Vagina (tissue), 2 donors: ENCODE data around the gene DNAJC3. TPM values are rescaled to one million over a fixed set of nuclear protein-coding genes. Genes with fewer than 3 reads are reported as not detected.

Experiments
- DNase-seq, 2 donors: peaks; one replicate each; pipeline ENCODE4 v3.0.0-alpha.2; 2017; ENCODE audit errors: extremely low spot score in 2 of 2
- H3K27ac ChIP-seq: fragments of 200-600 bp; sonication (generic); one replicate; pipeline ENCODE4 v1.5.1; 2019
- H3K27me3 ChIP-seq: fragments of 200-600 bp; sonication (generic); one replicate; pipeline ENCODE4 v1.5.1; 2019
- H3K36me3 ChIP-seq, 2 donors: fragments of 200-600 bp; sonication (generic); one replicate each; pipeline ENCODE4 v1.5.1; 2017 to 2019
- H3K4me1 ChIP-seq: fragments of 200-600 bp; sonication (generic); one replicate; pipeline ENCODE4 v1.5.1; 2019
- H3K4me3 ChIP-seq, 2 donors: fragments of 200-600 bp; sonication (generic); 1 replicate in 1 of 2; 2 replicates in 1 of 2; pipeline ENCODE4 v1.5.1; 2016 to 2019
- H3K9me3 ChIP-seq: fragments of 200-600 bp; sonication (generic); one replicate; pipeline ENCODE4 v1.5.1; 2019
- POLR2A ChIP-seq, 2 donors: fragments of 450-650 bp; IDR thresholded peaks; one replicate each; pipeline ENCODE4 v1.6.1; 2017; ENCODE audit warnings: antibody characterized with exemption in 2 of 2, mild to moderate bottlenecking in 2 of 2, moderate library complexity in 2 of 2
- POLR2AphosphoS5 ChIP-seq, 2 donors: sonication (generic); formaldehyde crosslinking; IDR thresholded peaks; one replicate each; pipeline ENCODE4 v1.9.0; 2017; ENCODE audit warnings: antibody characterized with exemption in 2 of 2, mild to moderate bottlenecking in 2 of 2, low read depth in 1 of 2; ENCODE audit not compliant: insufficient read depth in 1 of 2
- intact Hi-C: fragments of 100-400 bp; cut with DNase I; formaldehyde crosslinking; loops from one replicate; pipeline ENCODE4 v1.15.1; 2023
- small RNA-seq: library from RNA; depleted of rRNA; stranded (forward); fragments of <200 nt; gene quantifications from one replicate; pipeline ENCODE3, GENCODE V24; 2016
- total RNA-seq: library from RNA; depleted of rRNA; stranded (reverse); fragments of >200 nt; gene quantifications from one replicate; pipeline ENCODE4 v1.2.3, GENCODE V29; 2016
- TF ChIP-seq, protein P1 (sequence below), 3 experiments: fragments of 450-650 bp in 2 of 3; fragments of 200-600 bp in 1 of 3; sonication (generic) in 1 of 3; IDR thresholded peaks; one replicate each; pipeline ENCODE4 v1.5.1; 2017 to 2019; ENCODE audit warnings: antibody characterized with exemption in 3 of 3, mild to moderate bottlenecking in 2 of 3, moderate library complexity in 2 of 3

Gene DNAJC3
- total RNA-seq, 1 donor from 2014 or later = 33.1 TPM

DNA sequence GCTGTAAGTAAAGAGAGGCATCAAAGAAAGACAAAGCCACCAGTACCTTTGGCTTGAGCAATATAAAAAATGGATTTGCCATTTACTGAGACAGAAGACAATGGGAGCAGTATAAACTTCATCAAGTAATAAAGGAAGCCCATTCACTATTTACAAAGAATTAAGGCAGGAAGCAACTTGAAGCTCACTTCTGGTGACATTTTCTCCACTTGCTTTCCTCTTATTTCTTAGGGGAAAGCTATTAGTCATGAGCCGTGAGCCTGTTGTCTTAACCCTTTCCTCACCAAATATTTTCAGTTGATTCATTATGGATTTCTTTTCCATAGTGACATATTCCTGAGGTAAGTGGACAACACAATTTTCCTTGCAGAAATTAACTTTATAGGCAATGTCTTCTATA is 156.8 kb downstream of the DNAJC3 start:
- Histone ChIP-seq H3K27me3 (no peaks in the 10 kb centered on the region), H3K36me3 (no peaks in the 10 kb centered on the region), H3K9me3 (no peaks in the 10 kb centered on the region), H3K4me1 (no peaks in the 10 kb centered on the region), H3K27ac (no peak overlapping the region), H3K4me3 (no peak overlapping the region)
- no peak for DNase-seq
- TF ChIP-seq POLR2A (IDR thresholded peaks at IDR 0.05) = no peak
- TF ChIP-seq, protein P1, sequence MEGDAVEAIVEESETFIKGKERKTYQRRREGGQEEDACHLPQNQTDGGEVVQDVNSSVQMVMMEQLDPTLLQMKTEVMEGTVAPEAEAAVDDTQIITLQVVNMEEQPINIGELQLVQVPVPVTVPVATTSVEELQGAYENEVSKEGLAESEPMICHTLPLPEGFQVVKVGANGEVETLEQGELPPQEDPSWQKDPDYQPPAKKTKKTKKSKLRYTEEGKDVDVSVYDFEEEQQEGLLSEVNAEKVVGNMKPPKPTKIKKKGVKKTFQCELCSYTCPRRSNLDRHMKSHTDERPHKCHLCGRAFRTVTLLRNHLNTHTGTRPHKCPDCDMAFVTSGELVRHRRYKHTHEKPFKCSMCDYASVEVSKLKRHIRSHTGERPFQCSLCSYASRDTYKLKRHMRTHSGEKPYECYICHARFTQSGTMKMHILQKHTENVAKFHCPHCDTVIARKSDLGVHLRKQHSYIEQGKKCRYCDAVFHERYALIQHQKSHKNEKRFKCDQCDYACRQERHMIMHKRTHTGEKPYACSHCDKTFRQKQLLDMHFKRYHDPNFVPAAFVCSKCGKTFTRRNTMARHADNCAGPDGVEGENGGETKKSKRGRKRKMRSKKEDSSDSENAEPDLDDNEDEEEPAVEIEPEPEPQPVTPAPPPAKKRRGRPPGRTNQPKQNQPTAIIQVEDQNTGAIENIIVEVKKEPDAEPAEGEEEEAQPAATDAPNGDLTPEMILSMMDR (IDR thresholded peaks at IDR 0.05) = no peak
- no peak for TF ChIP-seq POLR2AphosphoS5 (IDR thresholded peaks at IDR 0.05; ENCODE audit: insufficient read depth in 1 of 2, low read depth in 1 of 2)
- intact Hi-C loops = loop anchor here (5.0 kb wide), 1 partner anchor 211 kb away; no protein-coding TSS in a partner anchor

DNA sequence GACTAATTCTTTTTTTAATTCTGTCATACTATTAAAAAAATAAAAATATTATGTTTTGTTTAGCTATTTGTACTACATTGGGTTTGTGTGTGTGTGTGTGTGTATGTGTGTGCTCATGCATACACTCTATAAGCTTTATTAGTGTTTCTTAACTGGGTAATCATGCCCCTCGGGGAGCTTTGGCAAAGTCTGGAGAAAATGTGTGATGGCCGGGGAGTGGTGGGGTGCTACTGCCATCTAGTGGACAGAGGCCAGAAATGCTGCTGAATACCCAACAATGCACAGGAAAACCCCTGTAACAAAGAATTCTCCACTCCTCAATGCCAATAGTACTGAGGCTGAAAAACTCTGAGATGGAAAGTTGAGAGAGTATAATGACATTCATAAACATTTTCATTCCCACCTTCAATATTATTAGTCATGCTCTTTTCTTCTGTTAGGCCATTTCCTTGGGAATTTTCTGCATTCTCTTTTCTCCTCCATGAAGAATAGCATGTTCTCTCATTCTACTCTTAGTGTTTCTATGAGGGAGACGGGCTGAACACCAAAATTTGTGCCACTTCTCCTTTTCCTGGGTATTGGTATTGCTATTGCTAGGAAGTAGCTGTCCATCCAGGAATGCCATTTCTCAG is 157.3 kb downstream of the DNAJC3 start:
- Histone ChIP-seq H3K27ac (no peak overlapping the region), H3K36me3 (no peaks in the 10 kb centered on the region), H3K9me3 (peaks cover 4% of the 10 kb centered on the region), H3K4me3 (no peak overlapping the region), H3K4me1 (no peaks in the 10 kb centered on the region), H3K27me3 (no peaks in the 10 kb centered on the region)
- no peak for DNase-seq
- intact Hi-C loops = loop anchor here (5.0 kb wide), 1 partner anchor 212 kb away; no protein-coding TSS in a partner anchor
- TF ChIP-seq, protein P1 (IDR thresholded peaks at IDR 0.05) = peak; percentile 85 to 96 (median 88)
- TF ChIP-seq POLR2AphosphoS5 (IDR thresholded peaks at IDR 0.05; ENCODE audit: insufficient read depth in 1 of 2, low read depth in 1 of 2) = no peak

- no peaks in the 10 kb centered on the region for H3K27me3 ChIP-seq
- intact Hi-C loops = no loop called here
- peaks cover 4% of the 10 kb centered on the region for H3K9me3 ChIP-seq
- no peak overlapping the region for H3K4me3 ChIP-seq
- no peak overlapping the region for H3K27ac ChIP-seq
- TF ChIP-seq POLR2AphosphoS5 (IDR thresholded peaks at IDR 0.05; ENCODE audit: insufficient read depth in 1 of 2, low read depth in 1 of 2) (no peak), POLR2A (IDR thresholded peaks at IDR 0.05) (no peak)
- TF ChIP-seq, protein P1 (IDR thresholded peaks at IDR 0.05) = no peak
- no peaks in the 10 kb centered on the region for H3K4me1 ChIP-seq
- no peak for DNase-seq
- H3K36me3 ChIP-seq = no peaks in the 10 kb centered on the region
These were observed 165.0 kb downstream of the DNAJC3 start for GRCh38 chr13:95841894-95842293.

GRCh38 chr13:95842898-95843297 is 166.0 kb downstream of the DNAJC3 start:
- Histone ChIP-seq H3K27ac (no peak overlapping the region), H3K4me1 (no peaks in the 10 kb centered on the region), H3K36me3 (no peaks in the 10 kb centered on the region), H3K27me3 (no peaks in the 10 kb centered on the region), H3K9me3 (peaks cover 4% of the 10 kb centered on the region), H3K4me3 (no peak overlapping the region)
- intact Hi-C loops = no loop called here
- TF ChIP-seq POLR2A (IDR thresholded peaks at IDR 0.05) = no peak
- TF ChIP-seq, protein P1 (IDR thresholded peaks at IDR 0.05) = no peak
- no peak for TF ChIP-seq POLR2AphosphoS5 (IDR thresholded peaks at IDR 0.05; ENCODE audit: insufficient read depth in 1 of 2, low read depth in 1 of 2)
- no peak for DNase-seq

Small RNAs within 50 kb of the gene (small RNA-seq; reads per million reads assigned to genes)
- gene HMGN1P24 = not detected

Other genes with a start within 250 kb of the DNAJC3 start
- gene CLDN10, start 124.4 kb upstream of the DNAJC3 start, total RNA-seq = not detected
- 30.0 TPM for gene DZIP1, start 32.4 kb upstream of the DNAJC3 start, total RNA-seq